HUES64 (cell line): Measurements from ENCODE around the gene PRSS8.

Source experiments
- H3K27ac ChIP-seq: 2 replicates; pipeline ENCODE4 v1.7.0; 2013; ENCODE audit warnings: low read depth, low read length, inconsistent platforms
- H3K27me3 ChIP-seq: 2 replicates; pipeline ENCODE4 v1.6.1; 2013; ENCODE audit warnings: mild to moderate bottlenecking, low read length; ENCODE audit not compliant: insufficient read depth
- H3K36me3 ChIP-seq: 2 replicates; pipeline ENCODE4 v1.6.1; 2013; ENCODE audit warnings: mild to moderate bottlenecking, low read length; ENCODE audit not compliant: insufficient read depth
- H3K4me1 ChIP-seq: 2 replicates; pipeline ENCODE4 v1.6.1; 2013; ENCODE audit warnings: mild to moderate bottlenecking, low read length, moderate library complexity; ENCODE audit not compliant: insufficient read depth
- H3K4me3 ChIP-seq: 2 replicates; pipeline ENCODE4 v1.5.1; 2013; ENCODE audit warnings: mild to moderate bottlenecking, low read length, moderate library complexity
- H3K9ac ChIP-seq: 2 replicates; pipeline ENCODE4 v1.6.1; 2013; ENCODE audit warnings: mild to moderate bottlenecking, low read depth, low read length
- H3K9me3 ChIP-seq: 2 replicates; pipeline ENCODE4 v1.6.1; 2013; ENCODE audit warnings: low read depth, low read length; ENCODE audit not compliant: insufficient read depth
- WGBS: fragments of 150-250, 120-280 bp; methylation state at CpG from one replicate; pipeline ENCODE4 v1.1.7; 2013; ENCODE audit warnings: missing lambda C conversion rate; 5-methylcytosine and 5-hydroxymethylcytosine counted together

Gene PRSS8

DNA sequence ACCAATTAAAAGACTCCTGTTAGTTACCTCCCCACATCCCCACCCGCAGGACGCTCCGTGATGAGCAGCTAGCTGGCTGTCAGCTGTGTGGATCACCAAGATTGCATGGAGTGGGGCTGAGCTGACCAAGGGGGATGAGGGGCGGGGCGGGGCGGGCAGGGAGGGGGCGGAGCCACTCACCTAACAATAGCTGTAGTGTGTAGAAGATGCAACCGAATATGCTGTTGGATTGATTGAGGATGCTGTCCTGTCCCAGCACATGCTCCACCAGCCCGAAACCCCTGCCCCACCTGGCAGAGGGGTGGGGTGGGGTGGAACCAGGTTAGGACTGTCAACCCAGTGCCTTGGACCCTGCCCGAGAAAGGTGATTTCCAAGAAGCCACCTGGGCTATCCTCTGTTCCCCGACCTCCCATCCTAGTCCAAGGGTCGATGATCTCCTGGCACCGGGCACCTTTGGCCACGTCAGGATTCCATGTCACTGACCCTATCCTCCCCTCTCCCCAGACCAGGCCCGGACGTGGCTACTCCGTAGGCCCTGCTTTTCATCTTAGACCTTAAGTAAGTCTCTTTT lies 42.3 kb downstream of the PRSS8 start:
- no peaks in the 10 kb centered on the region for H3K9me3 ChIP-seq

DNA sequence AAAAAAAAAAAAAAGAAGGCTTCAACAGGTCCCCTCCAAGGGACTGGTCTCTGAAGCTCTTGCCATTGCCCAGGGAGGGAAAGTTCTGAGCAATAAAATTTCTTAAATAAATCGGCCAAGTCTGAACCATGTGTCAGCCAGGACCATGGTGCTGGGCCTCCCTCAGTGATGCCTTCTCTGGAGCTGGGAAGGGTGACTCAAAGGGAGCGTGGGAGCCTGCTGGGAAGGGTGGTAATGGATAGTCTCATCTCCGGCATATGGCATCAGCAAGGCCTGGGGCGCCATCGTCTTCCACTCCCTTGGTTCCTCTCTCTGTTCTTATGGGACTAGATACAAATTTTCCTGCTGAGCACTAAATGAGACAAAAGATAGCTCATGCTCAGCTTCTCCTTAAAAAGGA lies 43.2 kb downstream of the PRSS8 start:
- H3K4me1 ChIP-seq: peaks cover 4% of the 10 kb centered on the region; the same call in 1 of the 2 replicates
- no peaks in the 10 kb centered on the region for H3K27me3 ChIP-seq
- 94% methylated on average over 5 of the region's 5 CpGs for WGBS
- H3K9me3 ChIP-seq: no peaks in the 10 kb centered on the region
- no peak overlapping the region for H3K4me3 ChIP-seq
- peaks cover 30% of the 10 kb centered on the region for H3K36me3 ChIP-seq
- no peak overlapping the region for H3K27ac ChIP-seq
- H3K9ac ChIP-seq: no peak overlapping the region

More for the DNA sequence above, 42.3 kb downstream of the PRSS8 start:
- no peaks in the 10 kb centered on the region for H3K27me3 ChIP-seq
- peak overlapping the region; percentile 79 for H3K4me3 ChIP-seq
- H3K4me1 ChIP-seq: peaks cover 4% of the 10 kb centered on the region; the same call in 1 of the 2 replicates
- peak overlapping the region; percentile 83 for H3K9ac ChIP-seq
- H3K36me3 ChIP-seq: peaks cover 30% of the 10 kb centered on the region
- WGBS: 16% methylated on average over 16 of the region's 17 CpGs
- no peak overlapping the region for H3K27ac ChIP-seq

DNA sequence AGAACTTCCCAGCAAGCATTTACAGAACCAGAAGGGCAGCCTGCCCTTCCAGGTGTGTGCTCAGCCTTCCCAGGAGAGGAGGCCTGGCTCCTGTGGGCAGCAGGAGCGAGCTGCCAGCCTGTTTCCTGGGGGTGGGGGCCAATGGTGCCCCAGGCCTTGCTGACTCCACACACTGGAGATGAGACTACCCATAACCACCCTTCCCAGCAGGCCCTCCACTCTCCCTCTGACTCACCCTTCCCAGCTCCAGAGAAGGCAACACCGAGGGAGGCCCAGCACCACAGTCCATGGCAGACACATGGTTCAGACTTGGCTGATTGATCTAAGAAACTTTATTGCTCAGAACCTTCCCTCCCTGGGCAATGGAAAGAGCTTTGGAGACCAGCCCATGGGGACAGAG lies 45.0 kb downstream of the PRSS8 start:
- 87% methylated on average over 2 of the region's 2 CpGs for WGBS
- Histone ChIP-seq H3K4me3 (no peak overlapping the region), H3K27ac (no peak overlapping the region), H3K27me3 (no peaks in the 10 kb centered on the region), H3K9me3 (no peaks in the 10 kb centered on the region), H3K4me1 (peaks cover 4% of the 10 kb centered on the region; the same call in 1 of the 2 replicates), H3K36me3 (peaks cover 36% of the 10 kb centered on the region), H3K9ac (no peak overlapping the region)

DNA sequence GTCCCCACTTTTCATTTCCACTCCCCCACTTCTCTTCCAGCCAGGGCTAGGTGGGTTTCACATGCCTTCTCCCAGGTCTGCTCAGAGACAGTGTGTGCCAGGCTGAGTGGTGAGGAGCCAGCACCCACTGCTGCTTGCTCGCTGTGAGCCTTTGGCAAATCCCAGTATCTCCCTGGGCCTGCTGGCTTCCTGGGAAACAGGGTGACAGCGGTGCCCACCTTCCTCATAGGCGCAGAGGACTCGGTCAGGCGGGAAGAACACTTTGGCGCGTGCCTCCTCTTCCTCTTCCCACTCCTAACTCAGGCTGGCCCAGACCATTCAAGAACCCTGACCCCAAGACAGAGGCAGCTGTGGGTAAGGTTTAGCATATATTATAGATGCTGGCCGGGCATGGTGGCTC lies 46.3 kb downstream of the PRSS8 start:
- no peak overlapping the region for H3K27ac ChIP-seq
- H3K36me3 ChIP-seq: peaks cover 42% of the 10 kb centered on the region
- H3K4me3 ChIP-seq: no peak overlapping the region
- H3K4me1 ChIP-seq: peaks cover 4% of the 10 kb centered on the region; the same call in 1 of the 2 replicates
- H3K27me3 ChIP-seq: no peaks in the 10 kb centered on the region
- WGBS: 98% methylated on average over 8 of the region's 8 CpGs
- H3K9me3 ChIP-seq: no peaks in the 10 kb centered on the region
- H3K9ac ChIP-seq: no peak overlapping the region

DNA sequence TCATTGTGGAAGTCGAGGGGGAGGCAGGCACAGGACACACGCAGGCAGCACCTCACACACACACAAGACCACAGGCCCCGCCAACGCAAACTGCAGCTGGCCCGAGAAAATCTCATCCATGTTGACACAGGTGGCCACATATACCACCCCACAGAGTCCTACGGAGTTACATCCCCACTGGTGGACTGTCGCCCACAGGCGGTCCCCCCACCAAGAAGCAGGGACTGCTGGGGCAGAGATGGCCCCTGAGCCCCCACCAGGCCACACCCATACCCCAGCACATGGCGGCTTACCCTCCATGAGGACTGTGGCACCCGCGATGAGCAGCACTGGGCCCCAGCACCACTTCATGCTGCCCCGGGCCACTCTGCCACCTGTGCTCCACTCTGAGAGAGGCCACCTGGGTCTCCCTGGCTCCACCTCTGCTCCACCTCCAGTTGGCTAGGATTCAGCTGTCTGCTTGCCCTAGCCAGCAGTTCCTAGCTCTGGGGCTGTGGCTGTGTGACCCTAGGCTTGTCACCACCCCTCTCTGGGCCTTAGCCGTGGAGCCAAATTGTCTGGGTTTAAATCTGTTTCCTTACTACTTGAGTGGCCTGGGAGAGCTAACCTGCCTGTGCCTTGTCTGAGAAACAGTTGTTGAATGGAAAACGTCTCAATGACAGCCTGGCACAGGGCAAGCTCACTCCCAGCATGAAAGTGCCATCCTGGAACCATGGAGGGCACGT lies 46.9 kb downstream of the PRSS8 start, which contains the start of gene PRSS53:
Gene PRSS53, minus strand, starts transcription at position 485 of the 725 bp plus-strand sequence. Its CDS starts 134 bp downstream, at position 351.
- H3K27me3 ChIP-seq: no peaks in the 10 kb centered on the region
- no peak within 1 kb of the TSS for H3K4me3 ChIP-seq
- H3K36me3 ChIP-seq: peaks cover 47% of the 10 kb centered on the region
- WGBS: 92% methylated on average over 15 of the region's 15 CpGs
- H3K9ac ChIP-seq: no peak within 1 kb of the TSS
- H3K9me3 ChIP-seq: no peaks in the 10 kb centered on the region
- H3K27ac ChIP-seq: no peak within 1 kb of the TSS
- H3K4me1 ChIP-seq: peaks cover 4% of the 10 kb centered on the region; the same call in 1 of the 2 replicates

DNA sequence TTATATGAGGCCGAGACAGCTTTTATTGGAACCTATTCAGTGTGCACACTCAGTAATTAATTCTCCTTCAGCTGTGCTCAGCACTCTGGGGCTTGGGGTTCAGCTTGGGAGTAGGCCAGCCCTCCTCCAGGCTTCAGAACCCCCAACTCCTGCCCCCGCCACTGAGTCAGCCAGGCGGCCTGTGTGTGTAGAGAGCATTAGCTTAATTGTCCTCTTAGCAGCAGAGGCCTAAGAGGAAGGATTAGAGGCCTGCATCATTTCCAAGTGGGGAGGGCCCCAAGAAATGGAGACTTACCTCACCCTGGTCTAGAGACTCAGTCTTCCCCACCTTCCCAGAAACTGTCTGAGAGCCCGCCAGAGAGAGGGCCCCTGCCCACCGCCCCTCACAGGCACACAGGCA lies 47.6 kb downstream of the PRSS8 start:
- Histone ChIP-seq H3K9ac (no peak overlapping the region), H3K9me3 (no peaks in the 10 kb centered on the region), H3K36me3 (peaks cover 53% of the 10 kb centered on the region), H3K4me3 (no peak overlapping the region), H3K4me1 (peaks cover 4% of the 10 kb centered on the region; the same call in 1 of the 2 replicates), H3K27me3 (no peaks in the 10 kb centered on the region), H3K27ac (no peak overlapping the region)
- WGBS: 89% methylated on average over 5 of the region's 5 CpGs

DNA sequence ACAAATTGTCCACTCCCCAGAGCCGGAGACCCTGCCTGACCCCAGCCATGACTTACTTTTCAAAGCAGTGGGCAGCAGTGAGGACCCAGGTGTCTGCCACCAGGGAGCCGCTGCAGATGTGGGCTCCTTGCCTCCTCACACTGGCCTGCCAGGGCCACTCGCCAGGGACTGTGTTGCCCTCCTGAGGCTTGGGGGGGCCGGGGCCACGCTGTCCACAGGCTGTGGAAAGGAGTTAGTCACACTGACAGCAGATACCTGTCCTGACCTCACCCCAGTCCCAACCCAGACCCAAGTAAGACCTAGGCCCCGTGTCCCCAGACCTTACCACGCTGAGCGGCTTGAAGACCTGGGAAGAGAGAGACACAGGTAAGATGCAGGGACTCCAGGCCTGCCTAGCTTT lies 48.0 kb downstream of the PRSS8 start:
- WGBS: 94% methylated on average over 5 of the region's 8 CpGs

DNA sequence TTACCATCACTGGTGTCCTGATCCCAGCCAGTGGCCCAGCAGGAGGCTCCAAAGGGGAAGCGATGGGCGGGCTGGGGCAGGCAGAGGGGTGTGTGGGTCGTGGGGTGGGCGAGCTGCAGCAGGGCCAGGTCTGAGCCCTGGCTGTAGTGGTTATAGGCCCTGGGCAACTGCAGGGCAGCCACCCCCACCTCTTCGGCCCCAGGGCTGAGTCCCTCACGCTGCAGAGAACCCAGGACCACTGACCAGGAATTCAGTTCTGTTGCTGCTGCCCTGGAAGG lies 49.0 kb downstream of the PRSS8 start:
- no peak overlapping the region for H3K9ac ChIP-seq
- no peaks in the 10 kb centered on the region for H3K27me3 ChIP-seq
- H3K36me3 ChIP-seq: peaks cover 61% of the 10 kb centered on the region
- H3K27ac ChIP-seq: no peak overlapping the region
- no peaks in the 10 kb centered on the region for H3K4me1 ChIP-seq
- WGBS: 88% methylated on average over 6 of the region's 6 CpGs
- H3K9me3 ChIP-seq: no peaks in the 10 kb centered on the region
- no peak overlapping the region for H3K4me3 ChIP-seq

More for the DNA sequence above, 48.0 kb downstream of the PRSS8 start:
- Histone ChIP-seq H3K9me3 (no peaks in the 10 kb centered on the region), H3K4me3 (no peak overlapping the region), H3K36me3 (peaks cover 57% of the 10 kb centered on the region), H3K27me3 (no peaks in the 10 kb centered on the region), H3K27ac (no peak overlapping the region), H3K4me1 (no peaks in the 10 kb centered on the region), H3K9ac (no peak overlapping the region)

DNA sequence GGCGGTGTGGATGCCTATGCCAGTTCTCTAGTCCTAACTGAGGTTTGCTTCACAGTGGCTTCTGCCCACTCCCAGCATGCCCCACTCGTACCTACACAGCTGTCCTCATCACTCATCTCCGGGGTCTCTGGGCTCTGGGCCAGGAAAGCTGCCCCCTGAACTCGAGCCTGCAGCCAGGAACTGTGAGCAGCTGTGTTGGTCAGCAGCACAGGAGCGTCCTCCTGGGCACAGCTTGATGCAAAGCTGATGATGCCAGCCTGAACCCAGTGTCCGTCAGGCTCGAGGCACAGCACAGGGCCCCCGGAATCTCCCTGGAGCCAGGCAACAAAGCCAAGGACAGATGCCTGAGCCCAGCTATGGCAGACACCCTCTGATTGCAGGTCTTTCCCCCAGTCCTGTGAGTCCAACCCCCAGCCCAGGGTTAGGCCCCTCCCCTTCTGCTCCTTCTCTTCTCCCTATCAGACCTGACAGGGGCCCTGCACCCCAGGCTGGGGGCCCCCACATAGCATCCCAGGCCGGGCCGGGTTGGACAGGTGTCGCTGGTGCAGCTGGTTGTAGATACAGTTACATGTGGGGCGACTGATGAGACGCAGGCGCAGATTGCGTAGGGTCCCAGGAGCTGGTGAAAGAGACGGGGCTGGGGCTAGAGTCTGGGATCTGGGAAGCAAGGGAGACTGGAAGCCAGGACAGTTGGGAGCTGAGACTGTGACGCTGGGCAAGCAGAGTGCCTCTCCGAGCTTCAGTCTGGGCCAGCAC lies 49.5 kb downstream of the PRSS8 start:
- no peak overlapping the region for H3K27ac ChIP-seq
- no peak overlapping the region for H3K9ac ChIP-seq
- H3K27me3 ChIP-seq: no peaks in the 10 kb centered on the region
- H3K36me3 ChIP-seq: peaks cover 61% of the 10 kb centered on the region
- 93% methylated on average over 18 of the region's 18 CpGs for WGBS
- no peaks in the 10 kb centered on the region for H3K9me3 ChIP-seq
- no peak overlapping the region for H3K4me3 ChIP-seq
- H3K4me1 ChIP-seq: no peaks in the 10 kb centered on the region

DNA sequence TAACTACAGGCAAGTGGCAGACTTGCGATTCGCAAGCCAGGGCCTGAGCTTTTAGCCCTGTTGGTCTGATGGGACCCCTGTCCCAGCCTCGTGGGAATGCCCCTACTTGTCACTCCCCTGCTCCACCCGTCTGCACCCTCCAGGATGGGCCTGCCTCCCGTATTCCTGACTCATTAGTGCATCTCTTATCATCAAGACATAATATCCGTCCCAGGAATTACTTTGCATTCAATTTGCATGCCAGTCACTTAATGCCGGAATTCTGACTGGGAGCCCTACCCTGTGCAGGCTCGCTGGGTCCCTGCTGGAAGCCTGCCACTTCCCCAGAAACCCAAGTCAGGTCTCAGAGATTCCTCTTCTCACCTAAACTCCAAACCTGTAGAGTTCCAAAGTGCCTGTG lies 50.1 kb downstream of the PRSS8 start:
- Histone ChIP-seq H3K27ac (0 out of 2 replicates have a peak overlapping the region, but pooled peaks have one; percentile 30), H3K9me3 (no peaks in the 10 kb centered on the region), H3K4me3 (no peak overlapping the region), H3K9ac (no peak overlapping the region), H3K27me3 (no peaks in the 10 kb centered on the region), H3K4me1 (no peaks in the 10 kb centered on the region), H3K36me3 (peaks cover 61% of the 10 kb centered on the region)
- 86% methylated on average over 8 of the region's 8 CpGs for WGBS
